Liver (tissue), 5 donors: ENCODE data around the gene CSF2. TPM values are rescaled to one million over a fixed set of nuclear protein-coding genes. Genes with fewer than 3 reads are reported as not detected.

ENCODE experiments used
- polyA plus RNA-seq, 2 donors: library from polyadenylated mRNA; stranded (reverse) in 1 of 2; unstranded in 1 of 2; fragments of 200-250 nt in 1 of 2; fragments of >200 nt in 1 of 2; fragmentation: Nextera tagmentation in 1 of 2; extraction: Ambion mirVana in 1 of 2; gene quantifications; one replicate each; pipeline versions ENCODE4 v1.2.1 to v1.2.3, GENCODE V29; 2013 to 2015
- small RNA-seq: library from RNA; depleted of rRNA; stranded (forward); fragments of <200 nt; gene quantifications from one replicate; pipeline ENCODE3, GENCODE V24; 2014
- total RNA-seq, 2 donors: library from RNA; depleted of rRNA; stranded (reverse); fragments of >200 nt; gene quantifications; one replicate each; pipeline ENCODE4 v1.2.3, GENCODE V29; 2014
- donor health status: healthy.
- donor health status: healthy.
- donor health status: healthy.

The CSF2 gene
- total and polyA plus RNA-seq, 4 donors: not detected

Small RNAs within 50 kb of the gene (small RNA-seq; reads per million reads assigned to genes)
- gene RF00285: not detected

Other genes starting within 250 kb of the CSF2 start
- gene MEIKIN, start 128.1 kb upstream of the CSF2 start, total RNA-seq: under 1 TPM; 0.42 to 0.51 TPM
- gene MEIKIN, start 128.1 kb upstream of the CSF2 start, polyA plus RNA-seq: not detected
- 100 to 1,000 TPM in 1 of 2 donors, 1 to 10 TPM in 1; 7.4 to 129 TPM for gene ACSL6, start 62.1 kb upstream of the CSF2 start, total RNA-seq
- 1 to 10 TPM in 1 of 2 donors, under 1 TPM in 1; 0.89 to 1.8 TPM for gene ACSL6, start 62.1 kb upstream of the CSF2 start, polyA plus RNA-seq
- gene IL3, start 13.1 kb upstream of the CSF2 start, total RNA-seq: not detected
- gene IL3, start 13.1 kb upstream of the CSF2 start, polyA plus RNA-seq: not detected
- gene P4HA2, start 154.1 kb downstream of the CSF2 start, total RNA-seq: 1 to 10 TPM; 5.1 to 7.9 TPM
- 1 to 10 TPM; 4.6 to 7.2 TPM for gene P4HA2, start 154.1 kb downstream of the CSF2 start, polyA plus RNA-seq
- under 1 TPM; 0.25 to 0.93 TPM for gene PDLIM4, start 183.9 kb downstream of the CSF2 start, total RNA-seq
- gene PDLIM4, start 183.9 kb downstream of the CSF2 start, polyA plus RNA-seq: under 1 TPM; 0.45 to 0.85 TPM
- gene SLC22A4, start 220.6 kb downstream of the CSF2 start, total RNA-seq: 10 to 100 TPM in 1 of 2 donors, under 1 TPM in 1; 0.59 to 42.2 TPM
- gene SLC22A4, start 220.6 kb downstream of the CSF2 start, polyA plus RNA-seq: under 1 TPM; 0.25 to 0.35 TPM